ENCODE measurements around the gene NHERF1.

Gene NHERF1

GRCh38 chr17:74750327-74751069 is 2.1 kb downstream of the NHERF1 start:
- DNase-seq, result no peak

GRCh38 chr17:74752415-74752814 is 4.0 kb downstream of the NHERF1 start:
- no peak for DNase-seq

- DNase-seq, result no peak
Observed at GRCh38 chr17:74752822-74753401, 4.5 kb downstream of the NHERF1 start.

DNA sequence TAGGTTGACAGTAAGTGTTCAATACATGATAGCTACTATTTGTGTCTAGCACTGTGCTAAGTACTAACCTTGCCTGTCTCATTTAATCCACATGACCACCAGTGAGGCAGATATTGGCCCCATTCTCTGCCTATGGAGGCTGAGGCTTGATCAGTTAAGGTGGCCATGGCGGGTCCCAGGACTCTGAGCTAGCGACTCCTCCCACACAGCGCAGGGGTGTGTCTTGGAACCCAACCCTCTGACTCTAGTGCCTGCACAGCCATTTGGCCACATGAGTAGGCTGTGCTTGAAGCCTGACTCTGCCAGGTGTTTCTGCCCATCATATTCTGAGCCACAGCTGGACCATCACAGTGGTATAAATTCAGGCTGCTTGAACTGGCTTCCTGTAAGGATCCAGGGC is 6.4 kb downstream of the NHERF1 start:
- DNase-seq, result no peak

DNA sequence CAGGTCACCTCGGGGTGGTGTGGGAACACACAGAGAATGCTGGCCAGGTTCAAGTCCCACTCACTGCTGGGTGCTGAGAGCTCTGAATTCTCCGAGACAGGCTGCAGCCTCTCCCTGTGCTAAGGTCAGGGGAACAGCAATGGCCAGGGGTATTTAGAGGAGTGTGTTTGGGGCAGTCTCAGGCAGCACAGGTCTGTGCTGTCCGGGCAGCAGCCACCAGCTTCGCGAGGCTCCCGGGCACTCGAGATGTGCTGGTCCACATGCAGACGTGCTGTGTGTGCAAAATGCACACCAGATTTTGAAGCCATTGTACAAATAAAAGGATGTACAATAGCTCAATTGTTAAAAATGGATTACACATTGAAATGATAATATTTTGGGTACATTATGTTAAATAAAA is 7.1 kb downstream of the NHERF1 start:
- no peak for DNase-seq

GRCh38 chr17:74756891-74757290 is 8.5 kb downstream of the NHERF1 start:
- no peak for DNase-seq

DNA sequence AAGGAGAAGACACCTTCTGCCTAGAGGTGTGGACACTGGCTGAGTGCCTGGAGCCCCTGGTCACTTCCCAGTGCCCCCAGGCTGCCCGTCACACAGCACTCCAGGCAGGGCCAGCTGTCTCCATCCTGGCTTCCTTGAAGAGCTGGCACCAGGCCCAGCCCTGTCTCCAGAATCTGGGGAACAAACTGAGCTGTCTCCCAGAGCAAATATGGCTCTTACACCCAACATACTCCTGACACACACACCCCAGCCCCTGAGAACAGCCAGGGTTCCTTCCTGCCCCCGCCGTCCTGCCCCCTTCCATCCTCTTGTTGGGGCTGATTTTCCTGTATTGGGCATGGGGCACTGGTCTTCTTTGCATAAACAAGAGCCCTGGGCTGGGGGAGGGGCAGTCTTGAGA is 9.1 kb downstream of the NHERF1 start:
- DNase-seq, result no peak

DNA sequence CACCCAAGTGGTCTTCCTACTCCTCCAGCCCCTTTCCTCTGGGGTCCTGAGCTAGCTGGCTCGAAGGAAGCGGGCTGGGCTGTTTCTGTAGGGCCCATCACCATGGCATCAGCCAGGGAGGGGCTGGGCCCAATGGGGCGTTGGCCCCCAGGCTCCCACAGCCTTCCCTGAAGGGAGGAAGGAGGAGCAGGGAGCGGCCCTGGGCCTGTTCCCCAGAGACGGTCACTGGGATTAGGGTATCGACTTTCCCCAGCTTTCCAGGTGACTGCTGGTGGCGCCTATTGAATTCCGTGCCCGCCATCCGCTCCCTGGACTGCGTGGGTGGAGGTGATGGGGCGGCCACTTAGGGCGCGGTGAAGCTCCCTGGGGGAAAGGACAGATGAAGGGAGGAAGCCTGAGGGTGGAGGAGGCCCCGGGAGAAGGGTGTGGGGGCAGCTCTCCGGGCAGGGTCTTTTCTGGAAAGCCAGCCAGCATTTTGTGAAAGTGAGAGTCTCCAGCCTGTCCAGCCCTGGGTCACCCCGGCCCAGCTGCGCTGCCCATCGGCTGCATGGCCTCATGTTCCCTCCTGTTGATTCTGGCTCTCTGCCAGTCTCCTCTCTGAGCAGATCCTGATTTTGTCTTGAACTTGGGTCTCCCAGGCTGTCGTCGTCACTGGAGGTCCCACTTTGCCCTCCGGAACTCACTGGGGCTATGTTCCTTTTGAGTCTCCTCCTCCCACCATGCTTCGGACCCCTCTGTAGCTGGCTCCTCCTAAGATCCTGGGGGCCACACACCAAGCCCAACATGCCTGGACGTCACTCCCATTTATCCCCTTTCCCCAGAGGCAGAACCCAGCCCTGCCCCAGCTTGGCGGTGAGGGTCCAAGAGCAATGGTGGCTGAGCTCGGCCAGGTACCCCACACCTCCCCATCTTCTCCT is 9.8 kb downstream of the NHERF1 start:
- no peak for DNase-seq

GRCh38 chr17:74758848-74759168 is 10.4 kb downstream of the NHERF1 start:
- DNase-seq, result no peak

- DNase-seq, result no peak
Observed at GRCh38 chr17:74759243-74759801, 10.9 kb downstream of the NHERF1 start.

DNA sequence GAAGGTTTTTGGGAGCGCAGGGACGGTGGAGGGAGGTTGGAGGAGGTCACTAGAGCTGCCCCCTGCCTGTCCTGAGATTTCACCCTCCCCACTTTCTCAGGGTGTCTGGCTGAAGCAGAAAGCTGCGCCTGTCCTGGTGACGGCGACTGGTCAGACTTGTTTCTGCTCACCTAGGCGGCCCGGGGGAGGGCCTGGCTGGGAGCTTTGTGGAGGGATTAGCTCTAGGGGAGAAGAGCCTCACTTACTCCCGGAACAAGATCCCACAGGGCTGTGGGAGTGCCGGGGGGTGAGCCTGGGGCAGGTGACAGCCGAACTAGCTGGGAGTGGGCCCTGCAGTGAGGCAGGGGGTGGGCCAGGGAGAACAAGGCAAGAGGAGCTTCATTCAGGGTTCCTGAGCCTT is 11.5 kb downstream of the NHERF1 start:
- no peak for DNase-seq

DNA sequence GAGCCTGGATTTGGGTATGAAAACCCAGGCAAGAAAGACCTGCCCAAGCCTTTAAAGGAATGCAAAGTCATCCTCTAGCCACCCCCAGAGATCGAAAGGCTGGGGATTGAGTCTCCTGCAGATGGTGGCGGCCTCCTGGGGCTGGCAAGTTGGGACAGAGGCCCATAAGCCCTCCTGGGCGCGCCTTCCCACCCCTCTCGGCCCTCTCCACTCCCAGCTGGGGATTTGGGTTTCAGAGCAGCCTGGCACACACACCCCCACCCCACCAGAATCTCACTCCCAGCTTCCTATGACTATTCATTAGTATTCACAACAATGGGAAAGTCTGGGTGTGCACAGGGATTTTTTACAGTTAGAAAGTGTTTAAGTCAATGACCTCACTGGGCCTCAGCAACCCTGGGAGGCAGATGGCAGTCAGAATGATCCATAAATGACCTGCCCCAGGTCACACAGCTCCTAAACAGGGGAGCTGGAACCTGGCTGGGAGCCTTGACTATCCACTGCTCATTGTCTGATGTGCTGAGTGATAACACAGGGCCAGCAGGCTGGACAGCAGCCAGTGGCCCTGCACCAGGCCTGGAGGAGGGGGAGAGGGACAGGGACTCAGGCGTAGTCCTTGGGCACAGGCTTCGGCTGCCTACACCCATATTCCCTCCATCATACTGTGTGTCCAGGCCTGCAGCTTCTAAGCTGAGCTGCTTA is 12.1 kb downstream of the NHERF1 start:
- no peak for DNase-seq

DNA sequence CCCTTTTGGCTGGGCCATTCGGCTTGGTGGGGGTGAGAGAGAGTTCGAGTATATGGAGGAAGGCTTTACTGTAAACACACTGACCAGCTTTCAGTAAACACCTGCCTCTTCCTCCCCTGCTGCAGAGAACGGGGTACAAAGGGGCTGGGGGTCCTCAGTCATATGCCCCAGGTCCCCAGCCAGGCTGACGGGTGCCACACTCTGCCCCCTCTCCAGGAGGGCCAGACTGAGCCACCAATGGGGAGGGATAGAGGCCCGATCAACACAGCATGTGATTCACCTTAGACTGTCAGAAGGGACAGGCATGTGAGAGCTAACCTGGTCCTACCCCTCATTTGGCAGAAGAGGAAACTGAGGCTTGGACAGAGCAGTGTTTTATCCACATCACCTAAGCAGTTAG is 13.0 kb downstream of the NHERF1 start:
- DNase-seq, result no peak

GRCh38 chr17:74761931-74762330 is 13.5 kb downstream of the NHERF1 start:
- DNase-seq, result no peak

GRCh38 chr17:74763565-74764387 is 15.3 kb downstream of the NHERF1 start:
- DNase-seq, result peak; percentile 68

GRCh38 chr17:74764751-74765286 is 16.4 kb downstream of the NHERF1 start:
- no peak for DNase-seq

DNA sequence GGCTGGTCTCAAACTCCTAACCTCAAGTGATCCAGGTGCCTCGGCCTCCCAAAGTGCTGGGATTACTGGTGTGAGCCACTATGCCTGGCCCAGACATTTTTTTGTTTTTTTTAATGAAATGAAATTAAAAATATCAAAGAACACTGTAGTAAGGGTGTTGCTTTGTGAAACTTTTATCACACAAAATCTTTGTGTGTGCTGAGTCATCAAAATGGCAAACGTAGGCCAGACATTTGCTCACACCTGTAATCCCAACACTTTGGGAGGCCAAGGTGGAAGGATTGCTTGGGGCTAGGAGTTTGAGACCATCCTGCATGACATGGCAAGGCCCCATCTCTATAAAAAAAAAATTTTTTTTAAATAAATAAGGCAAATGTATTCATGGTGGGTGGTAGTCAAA is 18.0 kb downstream of the NHERF1 start:
- DNase-seq, result no peak

DNA sequence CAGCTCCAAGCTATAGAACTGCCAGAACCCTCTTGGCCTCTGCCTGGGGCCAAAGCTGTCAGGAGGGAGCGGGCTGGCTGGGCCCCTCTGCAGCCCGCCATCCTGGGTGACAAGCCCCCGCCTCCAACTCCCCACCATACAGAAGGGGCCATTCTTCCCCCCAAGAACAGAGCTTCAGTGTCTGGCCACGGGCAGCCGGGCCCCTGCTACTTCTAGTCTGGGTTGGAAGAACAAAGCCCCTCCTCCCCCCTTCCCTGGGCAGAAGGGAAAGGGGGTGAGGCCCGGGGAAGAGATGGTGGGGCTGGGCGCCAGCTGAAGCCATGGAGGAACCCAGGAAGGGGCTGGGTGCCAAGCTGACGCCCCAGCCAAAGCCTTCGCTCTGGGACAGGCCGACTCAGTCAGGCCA is 18.7 kb downstream of the NHERF1 start:
- DNase-seq, result no peak

- no peak for DNase-seq
Observed at GRCh38 chr17:74768069-74768762, 19.8 kb downstream of the NHERF1 start.

- DNase-seq, result no peak
Observed at GRCh38 chr17:74768763-74769114, 20.3 kb downstream of the NHERF1 start.

- no peak for DNase-seq
Observed at GRCh38 chr17:74769266-74769855, 20.9 kb downstream of the NHERF1 start.
